ENCODE data around the gene BORCS6. TPM values are rescaled to one million over a fixed set of nuclear protein-coding genes. Genes with fewer than 3 reads are reported as not detected.
A peak's percentile ranks its signal among the peaks of the same experiment; 100 is the strongest.

The BORCS6 gene
- total and polyA plus RNA-seq, 2 of the 13 experiments (the other 11 are each of a cell fraction or from before 2014, with no cell fraction given): 2.0 to 5.1 TPM

- no peak for TF ChIP-seq RORA (CRISPR knock-in tag; IDR thresholded peaks at IDR 0.05)
- TF ChIP-seq PAX8 (CRISPR knock-in tag; IDR thresholded peaks at IDR 0.05; ENCODE audit: borderline replicate concordance): 0 out of 2 replicates have a peak, but pooled peaks have one; percentile 23
- no peak for TF ChIP-seq ZNF343 (CRISPR knock-in tag; IDR thresholded peaks at IDR 0.05)
- no peak for TF ChIP-seq MXD1 (CRISPR knock-in tag; IDR thresholded peaks at IDR 0.05)
- no peak for TF ChIP-seq ZNF570 (CRISPR knock-in tag; IDR thresholded peaks at IDR 0.05; ENCODE audit: borderline replicate concordance)
- TF ChIP-seq TERF1 (CRISPR knock-in tag; IDR thresholded peaks at IDR 0.05): no peak
- peak; percentile 95 for TF ChIP-seq GZF1 (CRISPR knock-in tag; IDR thresholded peaks at IDR 0.05)
- peak; percentile 2; the same call in 1 of the 2 replicates for TF ChIP-seq ZBTB7B (CRISPR knock-in tag; IDR thresholded peaks at IDR 0.05)
- TF ChIP-seq TSC22D2 (CRISPR knock-in tag; IDR thresholded peaks at IDR 0.05; ENCODE audit: borderline replicate concordance): no peak
- TF ChIP-seq SNAPC2 (CRISPR knock-in tag; IDR thresholded peaks at IDR 0.05): peak; percentile 20; the same call in 1 of the 2 replicates
- no peak for TF ChIP-seq POLR2A (IDR thresholded peaks at IDR 0.05; ENCODE audit: insufficient read depth in 1 of 2, low read depth in 2 of 2, low read length in 2 of 2)
- no peak for TF ChIP-seq ZNF274 (CRISPR knock-in tag; IDR thresholded peaks at IDR 0.05)
- TF ChIP-seq SYNCRIP (IDR thresholded peaks at IDR 0.05; ENCODE audit: insufficient read depth, low read depth, low read length): no peak
- TF ChIP-seq ZNF678 (CRISPR knock-in tag; IDR thresholded peaks at IDR 0.05): no peak
- TF ChIP-seq SP4 (CRISPR knock-in tag; IDR thresholded peaks at IDR 0.05): 0 out of 2 replicates have a peak, but pooled peaks have one; percentile 22
- no peak for TF ChIP-seq ZNF430 (CRISPR knock-in tag; IDR thresholded peaks at IDR 0.05)
- TF ChIP-seq ZNF704 (CRISPR knock-in tag; IDR thresholded peaks at IDR 0.05; ENCODE audit: borderline replicate concordance): no peak
- TF ChIP-seq CAMTA2 (CRISPR knock-in tag; IDR thresholded peaks at IDR 0.05; ENCODE audit: borderline replicate concordance): no peak
- TF ChIP-seq ISL2 (CRISPR knock-in tag; IDR thresholded peaks at IDR 0.05): 0 out of 2 replicates have a peak, but pooled peaks have one; percentile 15
- 0 out of 2 replicates have a peak, but pooled peaks have one; percentile 8 for TF ChIP-seq BORCS8-MEF2B (CRISPR knock-in tag; IDR thresholded peaks at IDR 0.05)
- 0 out of 2 replicates have a peak, but pooled peaks have one; percentile 6 for TF ChIP-seq TFE3 (CRISPR knock-in tag; IDR thresholded peaks at IDR 0.05)
- no peak for TF ChIP-seq NKX3-1 (CRISPR knock-in tag; IDR thresholded peaks at IDR 0.05)
- TF ChIP-seq SNAPC5 (CRISPR knock-in tag; IDR thresholded peaks at IDR 0.05; ENCODE audit: borderline replicate concordance): 0 out of 2 replicates have a peak, but pooled peaks have one; percentile 60
- TF ChIP-seq DBP (CRISPR knock-in tag; IDR thresholded peaks at IDR 0.05; ENCODE audit: not compliant biosample characterization): no peak
Measured at GRCh38 chr17:8175795-8176196, 14.2 kb downstream of the BORCS6 start (continued).

Data from HepG2 (cell line).